D721Med (cell line): ENCODE measurements around the gene JAK3.

Experiments used
- DNase-seq: peaks from one replicate; pipeline ENCODE4 v3.0.0; 2011; ENCODE audit warnings: low spot score; ENCODE audit not compliant: insufficient read length
- FAIRE-seq: peaks from 2 replicates; lab custom pipeline; 2011; peaks lifted over from hg19 to GRCh38; lab: Jason Lieb, UNC
- TF ChIP-seq, protein P1 (sequence below): IDR thresholded peaks from 2 replicates; pipeline ENCODE4 v1.5.1; 2012; ENCODE audit warnings: mild to moderate bottlenecking, control low read depth; ENCODE audit not compliant: insufficient read depth; ENCODE audit errors: missing control alignments

JAK3 gene

DNA sequence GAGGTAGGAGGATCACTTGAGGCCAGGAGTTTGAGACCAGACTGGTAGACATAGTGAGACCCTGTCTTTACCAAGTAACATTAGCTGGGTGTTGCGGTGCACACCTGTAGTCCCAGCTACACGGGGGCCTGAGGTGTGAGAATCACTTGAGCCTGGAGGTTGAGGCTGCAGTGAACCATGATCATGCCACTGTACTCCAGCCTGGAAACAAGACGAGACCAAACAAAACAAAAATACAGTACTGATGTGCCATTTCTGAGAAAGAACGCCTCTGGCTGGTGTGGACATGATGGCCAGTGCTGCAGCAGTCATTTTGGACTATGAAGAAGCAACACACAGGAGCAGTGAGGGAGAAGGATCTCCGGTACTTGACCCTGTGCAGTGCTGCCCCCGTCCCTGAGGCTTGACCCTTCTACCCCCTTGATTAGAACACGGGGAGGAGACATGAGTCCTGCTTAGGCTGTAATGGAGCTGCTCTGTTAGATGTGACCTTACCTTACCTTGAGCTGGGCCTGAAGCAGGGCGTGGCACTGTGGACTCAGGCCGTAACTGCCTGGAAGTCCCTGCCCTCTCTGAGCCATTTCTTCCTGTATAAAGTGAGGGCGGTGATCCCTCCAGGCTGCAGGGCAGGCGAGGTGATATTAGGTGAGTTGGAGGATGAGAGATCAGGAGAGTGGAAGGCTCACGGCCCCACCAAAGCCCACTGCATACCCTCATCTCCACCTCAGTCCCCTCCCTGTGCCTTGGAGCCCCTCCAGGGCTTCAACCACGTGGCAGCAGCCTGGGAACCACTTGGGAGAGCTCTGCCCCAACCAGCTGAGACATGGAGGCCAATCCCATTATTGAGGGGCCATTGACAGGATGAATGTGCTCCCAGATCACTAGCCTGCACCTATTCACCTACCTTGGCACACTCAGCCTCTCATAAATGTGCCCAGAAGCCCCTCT, 17.9 kb upstream of the JAK3 start:
- TF ChIP-seq, protein P1, sequence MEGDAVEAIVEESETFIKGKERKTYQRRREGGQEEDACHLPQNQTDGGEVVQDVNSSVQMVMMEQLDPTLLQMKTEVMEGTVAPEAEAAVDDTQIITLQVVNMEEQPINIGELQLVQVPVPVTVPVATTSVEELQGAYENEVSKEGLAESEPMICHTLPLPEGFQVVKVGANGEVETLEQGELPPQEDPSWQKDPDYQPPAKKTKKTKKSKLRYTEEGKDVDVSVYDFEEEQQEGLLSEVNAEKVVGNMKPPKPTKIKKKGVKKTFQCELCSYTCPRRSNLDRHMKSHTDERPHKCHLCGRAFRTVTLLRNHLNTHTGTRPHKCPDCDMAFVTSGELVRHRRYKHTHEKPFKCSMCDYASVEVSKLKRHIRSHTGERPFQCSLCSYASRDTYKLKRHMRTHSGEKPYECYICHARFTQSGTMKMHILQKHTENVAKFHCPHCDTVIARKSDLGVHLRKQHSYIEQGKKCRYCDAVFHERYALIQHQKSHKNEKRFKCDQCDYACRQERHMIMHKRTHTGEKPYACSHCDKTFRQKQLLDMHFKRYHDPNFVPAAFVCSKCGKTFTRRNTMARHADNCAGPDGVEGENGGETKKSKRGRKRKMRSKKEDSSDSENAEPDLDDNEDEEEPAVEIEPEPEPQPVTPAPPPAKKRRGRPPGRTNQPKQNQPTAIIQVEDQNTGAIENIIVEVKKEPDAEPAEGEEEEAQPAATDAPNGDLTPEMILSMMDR, result no peak
- DNase-seq (no peak), FAIRE-seq (no peak)

DNA sequence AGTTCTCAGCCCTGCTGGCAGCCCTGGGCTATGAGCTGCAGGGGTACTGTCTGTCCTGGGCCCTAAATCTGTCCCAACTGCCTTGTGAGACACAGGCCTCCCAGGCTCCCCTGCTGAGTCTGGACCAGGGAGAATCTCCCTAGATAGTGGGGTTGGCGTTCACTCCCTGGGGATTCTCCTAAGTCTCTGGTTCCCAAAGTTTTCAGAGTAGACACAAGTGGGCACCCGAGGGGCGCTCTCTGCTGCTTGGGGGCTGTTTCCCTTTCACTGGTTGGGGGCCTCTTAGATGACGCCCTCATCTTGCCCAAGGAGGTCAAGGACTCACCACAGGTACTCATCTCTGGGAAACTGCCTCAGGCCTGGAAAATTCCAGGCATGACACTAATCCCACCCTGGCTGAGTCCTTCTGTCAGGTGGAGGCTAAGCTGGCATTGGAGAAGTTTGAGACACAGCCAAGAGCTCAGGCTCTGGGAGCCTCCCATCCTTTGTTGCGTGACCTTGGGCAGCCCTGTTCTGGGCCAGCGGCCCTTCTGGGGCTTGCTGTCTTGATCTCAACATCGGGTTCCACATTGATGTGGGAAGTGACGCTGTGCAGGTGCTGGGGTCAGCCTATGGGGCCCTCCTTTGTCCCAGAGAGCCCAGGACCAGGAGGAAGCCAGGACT, 15.9 kb upstream of the JAK3 start:
- FAIRE-seq (no peak), DNase-seq (no peak)
- TF ChIP-seq, protein P1, result no peak

DNA sequence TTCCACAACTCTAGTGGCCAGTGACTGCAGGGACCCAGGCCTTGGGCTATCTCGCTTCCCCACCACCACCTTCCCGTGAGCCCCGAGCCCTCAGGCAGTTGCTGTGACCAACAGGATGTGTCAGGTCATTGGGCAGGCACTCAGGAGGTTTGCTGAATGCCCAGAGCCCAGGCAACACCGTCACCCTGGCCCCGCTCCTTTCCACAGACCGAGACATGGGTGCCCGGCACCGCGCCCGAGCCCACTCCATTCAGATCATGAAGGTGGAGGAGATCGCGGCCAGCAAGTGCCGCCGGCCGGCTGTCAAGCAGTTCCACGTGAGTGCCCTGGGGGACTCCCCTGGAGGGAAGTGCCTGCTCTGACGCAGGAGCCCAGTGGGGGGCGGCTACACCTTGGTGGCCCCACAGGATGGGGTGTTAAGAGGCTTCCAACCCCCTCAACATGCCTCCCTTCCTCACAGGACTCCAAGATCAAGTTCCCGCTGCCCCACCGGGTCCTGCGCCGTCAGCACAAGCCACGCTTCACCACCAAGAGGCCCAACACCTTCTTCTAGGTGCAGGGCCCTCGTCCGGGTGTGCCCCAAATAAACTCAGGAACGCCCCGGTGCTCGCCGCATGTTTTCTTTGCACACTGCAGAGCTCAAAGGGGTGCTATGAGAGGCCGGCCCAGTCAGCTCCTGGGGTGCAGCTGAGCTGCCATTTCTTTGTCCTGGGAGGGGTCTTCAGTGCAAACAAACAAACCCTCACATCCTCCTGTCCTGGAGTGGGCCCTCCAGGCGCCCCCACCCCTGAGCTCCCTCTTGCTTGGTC, 15.1 kb upstream of the JAK3 start:
- no peak for FAIRE-seq
- TF ChIP-seq, protein P1, result no peak
- no peak for DNase-seq

DNA sequence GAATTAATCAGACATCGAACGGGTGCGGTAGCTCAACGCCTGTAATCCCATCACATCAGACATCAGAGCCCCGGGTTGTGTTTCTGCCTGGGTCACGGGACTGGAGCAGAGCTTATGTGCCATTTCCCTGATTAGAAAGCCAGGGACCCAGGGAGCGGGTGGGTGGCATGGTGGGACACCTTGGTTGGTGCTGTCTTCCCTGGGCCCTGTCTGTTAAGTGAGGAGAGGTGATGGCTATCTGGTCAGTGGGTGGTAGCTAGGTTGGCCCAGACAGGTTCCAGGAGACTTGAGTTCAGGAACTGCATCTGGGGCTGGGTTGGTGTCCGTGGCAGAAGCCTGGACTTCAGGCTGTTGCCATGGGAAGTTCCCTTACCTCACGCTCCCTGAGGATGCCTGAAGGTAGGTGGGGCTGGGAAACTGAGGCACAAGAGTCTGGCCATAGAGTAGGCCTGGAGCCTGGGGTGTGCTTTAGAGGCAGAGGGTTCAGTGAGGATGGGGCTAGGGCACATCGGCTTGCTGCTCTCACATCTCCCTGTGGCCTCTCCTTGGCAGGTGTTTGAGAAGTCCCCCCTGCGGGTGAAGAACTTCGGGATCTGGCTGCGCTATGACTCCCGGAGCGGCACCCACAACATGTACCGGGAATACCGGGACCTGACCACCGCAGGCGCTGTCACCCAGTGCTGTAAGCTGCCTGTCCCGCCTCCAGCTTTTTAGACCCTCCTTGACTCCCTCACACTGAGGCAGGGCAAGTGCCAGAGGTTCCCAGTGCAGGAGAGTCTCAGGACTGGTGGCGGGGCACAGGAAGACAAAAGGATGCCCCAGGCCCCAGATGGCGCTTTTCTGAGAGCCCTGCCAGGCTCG, 14.0 kb upstream of the JAK3 start:
- FAIRE-seq, result no peak
- DNase-seq, result no peak
- TF ChIP-seq, protein P1, result no peak

DNA sequence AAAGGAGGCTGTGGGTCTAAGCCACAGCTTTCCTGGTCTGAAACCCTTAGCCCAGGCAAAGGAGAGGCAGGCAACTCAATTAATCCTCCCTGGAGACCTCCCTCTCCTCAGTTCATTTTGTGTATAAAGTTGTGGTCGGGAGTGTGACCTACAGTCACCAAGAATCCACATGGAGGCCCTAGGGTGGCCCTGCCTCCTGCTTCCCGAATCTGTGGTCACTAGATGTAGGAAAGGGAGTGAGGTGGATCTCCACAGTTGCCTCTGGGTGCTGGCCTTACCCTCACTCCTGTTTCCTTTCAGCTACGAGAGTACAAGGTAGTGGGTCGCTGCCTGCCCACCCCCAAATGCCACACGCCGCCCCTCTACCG, 13.2 kb upstream of the JAK3 start:
- TF ChIP-seq, protein P1, result no peak
- DNase-seq (no peak), FAIRE-seq (no peak)

DNA sequence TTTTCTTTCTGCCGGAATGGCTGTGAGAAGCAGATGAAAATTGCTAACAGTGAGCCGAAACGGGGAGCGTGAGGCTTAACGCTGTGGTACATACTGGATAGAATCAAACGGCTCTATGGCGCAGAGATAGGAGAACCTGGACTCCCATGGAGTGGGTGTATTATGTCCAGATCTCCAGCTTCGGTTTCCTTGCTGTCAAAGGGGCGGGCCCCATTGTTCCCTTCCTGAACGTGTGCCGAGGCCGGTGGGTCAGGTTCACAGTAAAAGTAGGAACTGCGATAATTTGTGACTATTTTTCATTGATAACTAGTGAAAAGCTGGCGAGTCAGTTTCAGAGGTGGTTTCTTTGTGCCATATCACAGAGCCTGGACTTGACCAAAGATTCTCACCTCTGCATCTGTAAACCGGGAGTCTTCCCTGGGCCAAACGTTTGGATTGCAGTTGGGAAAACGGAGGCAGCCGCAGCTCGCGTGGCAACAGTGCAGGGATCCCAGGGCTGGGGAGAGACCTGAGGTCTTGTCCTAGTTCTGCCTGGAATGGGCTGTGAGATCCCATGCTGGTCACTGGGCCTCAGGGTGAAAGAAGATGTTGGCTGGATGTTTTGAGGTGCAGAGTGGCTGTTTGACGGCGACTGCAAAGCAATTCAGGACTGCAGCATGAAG, 12.7 kb upstream of the JAK3 start:
- FAIRE-seq (no peak), DNase-seq (no peak)
- TF ChIP-seq, protein P1, result no peak
